K562 (cell line): ENCODE results near the gene JUNB. TPM values are rescaled to one million over a fixed set of nuclear protein-coding genes. Genes with fewer than 3 reads are reported as not detected.

Experiments used
- PHB2 ChIP-seq: fragments of 450-650 bp; IDR thresholded peaks from 2 replicates; pipeline ENCODE4 v1.6.1; 2017; ENCODE audit warnings: low read depth
- PURB ChIP-seq: sonication (generic); formaldehyde crosslinking; IDR thresholded peaks from 2 replicates; pipeline ENCODE4 v1.9.0; 2021; ENCODE audit warnings: low read depth, mild to moderate bottlenecking, missing genetic modification reagents
- SMC3 ChIP-seq: conservative IDR thresholded peaks from 2 replicates; pipeline ENCODE4 v1.6.1; 2011; ENCODE audit warnings: low read depth, low read length, improper control_type of control experiment; ENCODE audit not compliant: insufficient read depth
- ZNF197 ChIP-seq: fragments of 200-800 bp; sonication (Bioruptor generic); IDR thresholded peaks from 2 replicates; pipeline ENCODE4 v1.6.1; 2016; ENCODE audit warnings: low read depth, missing genetic modification characterization, missing compliant biosample characterization
- polyA plus RNA-seq, 8 experiments: library from polyadenylated mRNA; depleted of rRNA in 4 of 8; stranded (reverse) in 5 of 8; unstranded in 3 of 8; fragments of >200 nt; fragmentation: Nextera tagmentation in 2 of 8; fragmentation: Illumina TruSeq in 1 of 8; extraction: Ambion mirVana in 2 of 8; extraction: Trizol in 1 of 8; gene quantifications; 2 replicates each; pipeline versions ENCODE4 v1.2.1 to v1.2.3, GENCODE V29; 2011 to 2014; ENCODE audit warnings: inconsistent platforms in 1 of 8, missing spikeins in 1 of 8
- total RNA-seq, 7 experiments: library from RNA; depleted of rRNA in 6 of 7; stranded (reverse); fragments of >200 nt in 6 of 7; fragmentation: Illumina TruSeq in 2 of 7; extraction: Trizol in 2 of 7; gene quantifications; 2 replicates each; pipeline versions ENCODE4 v1.2.1 to v1.2.3, GENCODE V29; 2011 to 2021; ENCODE audit warnings: low replicate concordance in 1 of 7
- TF ChIP-seq, protein P1 (sequence below), 2 experiments: fragments of 450-650 bp in 1 of 2; IDR thresholded peaks; 2 replicates each; pipeline ENCODE4 v1.6.1; 2011 to 2017; ENCODE audit warnings: low read depth in 2 of 2, antibody characterized with exemption in 1 of 2, borderline replicate concordance in 1 of 2, low read length in 1 of 2, mild to moderate bottlenecking in 1 of 2, mixed read lengths in 1 of 2; ENCODE audit not compliant: control insufficient read depth in 1 of 2
- TF ChIP-seq, protein P2 (sequence below), 2 experiments: fragments of 450-650 bp; IDR thresholded peaks; 2 replicates each; pipeline ENCODE4 v1.6.1; 2016; ENCODE audit warnings: mild to moderate bottlenecking in 2 of 2, borderline replicate concordance in 1 of 2, low read depth in 1 of 2, moderate library complexity in 1 of 2
- TF ChIP-seq, protein P3 (sequence below): fragments of 250-450 bp; sonication (Bioruptor Pico); IDR thresholded peaks from 2 replicates; pipeline ENCODE4 v1.4.0; 2020
- TF ChIP-seq, protein P4 (sequence below): fragments of 450-650 bp; formaldehyde crosslinking; IDR thresholded peaks from 2 replicates; pipeline ENCODE4 v1.4.0; 2022; ENCODE audit warnings: missing genetic modification characterization
- TF ChIP-seq, protein P5 (sequence below): fragments of 450-650 bp; IDR thresholded peaks from 2 replicates; pipeline ENCODE4 v1.6.1; 2018; ENCODE audit warnings: mild to moderate bottlenecking, low read depth; ENCODE audit not compliant: partially characterized antibody

JUNB gene
- total and polyA plus RNA-seq, 9 of the 15 experiments (the other 6 are each of a cell fraction or from before 2014, with no cell fraction given), result 0.23 to 88.1 (median 13.1) TPM

DNA sequence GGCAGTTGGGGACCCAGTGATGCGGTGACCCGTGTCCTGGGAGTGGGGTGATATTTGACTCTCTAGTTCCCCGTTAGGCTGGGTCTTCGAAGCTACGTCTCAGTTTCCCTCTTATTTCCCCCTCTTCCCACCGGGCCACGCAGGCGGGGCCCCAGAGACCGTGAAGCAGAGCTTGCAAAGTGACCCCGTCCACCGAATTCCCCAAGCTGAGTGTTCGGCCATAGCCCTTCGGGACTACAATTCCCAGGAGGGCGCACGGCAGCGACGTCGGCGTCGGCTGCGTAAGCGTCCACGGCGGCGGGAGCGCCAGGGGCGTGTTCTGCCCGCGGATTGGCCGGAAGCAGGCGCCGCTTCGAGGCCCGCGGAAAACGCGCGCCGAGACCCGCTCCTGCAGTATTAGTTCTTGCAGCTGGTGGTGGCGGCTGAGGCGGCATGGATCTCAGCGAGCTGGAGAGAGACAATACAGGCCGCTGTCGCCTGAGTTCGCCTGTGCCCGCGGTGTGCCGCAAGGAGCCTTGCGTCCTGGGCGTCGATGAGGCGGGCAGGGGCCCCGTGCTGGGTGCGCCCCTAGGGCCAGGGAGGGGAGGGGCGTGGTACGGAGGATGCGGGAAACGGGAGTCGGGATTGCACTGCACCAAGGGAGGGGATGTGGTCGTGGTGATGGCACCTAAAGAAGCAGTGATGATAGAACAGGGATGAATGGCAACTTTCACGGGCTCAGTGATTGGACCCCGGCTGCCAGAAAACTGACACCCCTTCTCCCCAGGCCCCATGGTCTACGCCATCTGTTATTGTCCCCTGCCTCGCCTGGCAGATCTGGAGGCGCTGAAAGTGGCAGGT, 15.2 kb downstream of the JUNB start, which contains the start of gene RNASEH2A (continued):
- TF ChIP-seq, protein P1, sequence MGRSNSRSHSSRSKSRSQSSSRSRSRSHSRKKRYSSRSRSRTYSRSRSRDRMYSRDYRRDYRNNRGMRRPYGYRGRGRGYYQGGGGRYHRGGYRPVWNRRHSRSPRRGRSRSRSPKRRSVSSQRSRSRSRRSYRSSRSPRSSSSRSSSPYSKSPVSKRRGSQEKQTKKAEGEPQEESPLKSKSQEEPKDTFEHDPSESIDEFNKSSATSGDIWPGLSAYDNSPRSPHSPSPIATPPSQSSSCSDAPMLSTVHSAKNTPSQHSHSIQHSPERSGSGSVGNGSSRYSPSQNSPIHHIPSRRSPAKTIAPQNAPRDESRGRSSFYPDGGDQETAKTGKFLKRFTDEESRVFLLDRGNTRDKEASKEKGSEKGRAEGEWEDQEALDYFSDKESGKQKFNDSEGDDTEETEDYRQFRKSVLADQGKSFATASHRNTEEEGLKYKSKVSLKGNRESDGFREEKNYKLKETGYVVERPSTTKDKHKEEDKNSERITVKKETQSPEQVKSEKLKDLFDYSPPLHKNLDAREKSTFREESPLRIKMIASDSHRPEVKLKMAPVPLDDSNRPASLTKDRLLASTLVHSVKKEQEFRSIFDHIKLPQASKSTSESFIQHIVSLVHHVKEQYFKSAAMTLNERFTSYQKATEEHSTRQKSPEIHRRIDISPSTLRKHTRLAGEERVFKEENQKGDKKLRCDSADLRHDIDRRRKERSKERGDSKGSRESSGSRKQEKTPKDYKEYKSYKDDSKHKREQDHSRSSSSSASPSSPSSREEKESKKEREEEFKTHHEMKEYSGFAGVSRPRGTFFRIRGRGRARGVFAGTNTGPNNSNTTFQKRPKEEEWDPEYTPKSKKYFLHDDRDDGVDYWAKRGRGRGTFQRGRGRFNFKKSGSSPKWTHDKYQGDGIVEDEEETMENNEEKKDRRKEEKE (IDR thresholded peaks at IDR 0.05; ENCODE audit: borderline replicate concordance in 1 of 2, control insufficient read depth in 1 of 2, low read depth in 2 of 2, low read length in 1 of 2), result no peak
- TF ChIP-seq SMC3, result 0 out of 2 replicates have a peak, but pooled peaks have one; percentile 3
- no peak for TF ChIP-seq PURB
- TF ChIP-seq, protein P2, sequence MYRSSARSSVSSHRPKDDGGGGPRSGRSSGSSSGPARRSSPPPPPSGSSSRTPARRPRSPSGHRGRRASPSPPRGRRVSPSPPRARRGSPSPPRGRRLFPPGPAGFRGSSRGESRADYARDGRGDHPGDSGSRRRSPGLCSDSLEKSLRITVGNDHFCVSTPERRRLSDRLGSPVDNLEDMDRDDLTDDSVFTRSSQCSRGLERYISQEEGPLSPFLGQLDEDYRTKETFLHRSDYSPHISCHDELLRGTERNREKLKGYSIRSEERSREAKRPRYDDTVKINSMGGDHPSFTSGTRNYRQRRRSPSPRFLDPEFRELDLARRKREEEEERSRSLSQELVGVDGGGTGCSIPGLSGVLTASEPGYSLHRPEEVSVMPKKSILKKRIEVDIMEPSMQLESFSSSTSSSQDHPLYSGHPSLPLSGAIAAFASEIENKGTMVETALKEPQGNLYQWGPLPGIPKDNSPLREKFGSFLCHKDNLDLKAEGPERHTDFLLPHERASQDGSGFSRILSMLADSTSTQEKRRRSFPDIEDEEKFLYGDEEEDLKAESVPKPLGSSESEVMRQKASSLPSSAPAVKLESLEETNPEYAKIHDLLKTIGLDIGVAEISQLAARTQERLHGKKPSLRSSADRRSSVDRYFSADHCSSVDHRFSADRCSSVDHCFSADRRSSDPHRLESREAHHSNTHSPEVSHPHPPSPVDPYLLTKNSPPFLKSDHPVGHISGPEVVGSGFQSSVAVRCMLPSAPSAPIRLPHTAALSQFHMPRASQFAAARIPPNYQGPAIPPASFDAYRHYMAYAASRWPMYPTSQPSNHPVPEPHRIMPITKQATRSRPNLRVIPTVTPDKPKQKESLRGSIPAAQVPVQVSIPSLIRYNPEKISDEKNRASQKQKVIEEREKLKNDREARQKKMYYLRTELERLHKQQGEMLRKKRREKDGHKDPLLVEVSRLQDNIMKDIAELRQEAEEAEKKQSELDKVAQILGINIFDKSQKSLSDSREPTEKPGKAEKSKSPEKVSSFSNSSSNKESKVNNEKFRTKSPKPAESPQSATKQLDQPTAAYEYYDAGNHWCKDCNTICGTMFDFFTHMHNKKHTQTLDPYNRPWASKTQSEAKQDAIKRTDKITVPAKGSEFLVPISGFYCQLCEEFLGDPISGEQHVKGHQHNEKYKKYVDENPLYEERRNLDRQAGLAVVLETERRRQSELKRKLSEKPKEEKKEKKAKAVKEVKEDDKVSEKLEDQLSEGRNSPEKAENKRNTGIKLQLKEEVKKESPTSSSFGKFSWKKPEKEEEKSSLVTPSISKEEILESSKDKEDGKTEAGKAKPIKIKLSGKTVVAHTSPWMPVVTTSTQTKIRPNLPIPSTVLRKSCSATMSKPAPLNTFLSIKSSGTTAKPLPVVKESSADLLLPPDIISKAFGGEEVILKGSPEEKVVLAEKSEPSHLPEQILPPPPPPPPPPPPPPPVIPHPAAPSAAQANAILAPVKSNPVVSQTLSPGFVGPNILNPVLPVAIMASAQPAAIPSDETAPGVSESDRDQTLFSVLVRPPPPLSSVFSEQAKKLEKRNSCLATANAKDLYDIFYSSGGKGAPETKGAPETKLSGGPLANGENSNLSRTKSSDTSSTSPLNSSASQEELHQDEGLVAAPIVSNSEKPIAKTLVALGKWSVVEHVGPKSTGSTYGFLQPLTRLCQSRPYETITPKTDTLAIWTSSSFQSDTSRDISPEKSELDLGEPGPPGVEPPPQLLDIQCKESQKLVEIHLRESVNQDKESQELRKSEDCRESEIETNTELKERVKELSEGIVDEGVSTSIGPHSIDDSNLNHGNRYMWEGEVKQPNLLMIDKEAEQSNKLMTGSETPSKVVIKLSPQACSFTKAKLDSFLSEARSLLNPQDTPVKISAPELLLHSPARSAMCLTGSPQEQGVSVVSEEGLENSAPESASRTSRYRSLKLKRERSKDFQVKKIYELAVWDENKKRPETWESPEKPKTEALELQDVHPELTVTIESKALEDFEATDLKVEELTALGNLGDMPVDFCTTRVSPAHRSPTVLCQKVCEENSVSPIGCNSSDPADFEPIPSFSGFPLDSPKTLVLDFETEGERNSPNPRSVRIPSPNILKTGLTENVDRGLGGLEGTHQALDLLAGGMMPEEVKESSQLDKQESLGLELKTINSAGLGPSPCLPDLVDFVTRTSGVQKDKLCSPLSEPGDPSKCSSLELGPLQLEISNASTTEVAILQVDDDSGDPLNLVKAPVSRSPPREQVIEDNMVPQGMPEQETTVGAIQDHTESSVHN (IDR thresholded peaks at IDR 0.05; ENCODE audit: borderline replicate concordance in 1 of 2, low read depth in 1 of 2), result no peak
- TF ChIP-seq, protein P3, sequence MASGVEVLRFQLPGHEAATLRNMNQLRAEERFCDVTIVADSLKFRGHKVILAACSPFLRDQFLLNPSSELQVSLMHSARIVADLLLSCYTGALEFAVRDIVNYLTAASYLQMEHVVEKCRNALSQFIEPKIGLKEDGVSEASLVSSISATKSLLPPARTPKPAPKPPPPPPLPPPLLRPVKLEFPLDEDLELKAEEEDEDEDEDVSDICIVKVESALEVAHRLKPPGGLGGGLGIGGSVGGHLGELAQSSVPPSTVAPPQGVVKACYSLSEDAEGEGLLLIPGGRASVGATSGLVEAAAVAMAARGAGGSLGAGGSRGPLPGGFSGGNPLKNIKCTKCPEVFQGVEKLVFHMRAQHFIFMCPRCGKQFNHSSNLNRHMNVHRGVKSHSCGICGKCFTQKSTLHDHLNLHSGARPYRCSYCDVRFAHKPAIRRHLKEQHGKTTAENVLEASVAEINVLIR, result peak; percentile 83
- TF ChIP-seq, protein P4, sequence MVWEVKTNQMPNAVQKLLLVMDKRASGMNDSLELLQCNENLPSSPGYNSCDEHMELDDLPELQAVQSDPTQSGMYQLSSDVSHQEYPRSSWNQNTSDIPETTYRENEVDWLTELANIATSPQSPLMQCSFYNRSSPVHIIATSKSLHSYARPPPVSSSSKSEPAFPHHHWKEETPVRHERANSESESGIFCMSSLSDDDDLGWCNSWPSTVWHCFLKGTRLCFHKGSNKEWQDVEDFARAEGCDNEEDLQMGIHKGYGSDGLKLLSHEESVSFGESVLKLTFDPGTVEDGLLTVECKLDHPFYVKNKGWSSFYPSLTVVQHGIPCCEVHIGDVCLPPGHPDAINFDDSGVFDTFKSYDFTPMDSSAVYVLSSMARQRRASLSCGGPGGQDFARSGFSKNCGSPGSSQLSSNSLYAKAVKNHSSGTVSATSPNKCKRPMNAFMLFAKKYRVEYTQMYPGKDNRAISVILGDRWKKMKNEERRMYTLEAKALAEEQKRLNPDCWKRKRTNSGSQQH, result no peak
- TF ChIP-seq ZNF197, result no peak
- TF ChIP-seq, protein P5, sequence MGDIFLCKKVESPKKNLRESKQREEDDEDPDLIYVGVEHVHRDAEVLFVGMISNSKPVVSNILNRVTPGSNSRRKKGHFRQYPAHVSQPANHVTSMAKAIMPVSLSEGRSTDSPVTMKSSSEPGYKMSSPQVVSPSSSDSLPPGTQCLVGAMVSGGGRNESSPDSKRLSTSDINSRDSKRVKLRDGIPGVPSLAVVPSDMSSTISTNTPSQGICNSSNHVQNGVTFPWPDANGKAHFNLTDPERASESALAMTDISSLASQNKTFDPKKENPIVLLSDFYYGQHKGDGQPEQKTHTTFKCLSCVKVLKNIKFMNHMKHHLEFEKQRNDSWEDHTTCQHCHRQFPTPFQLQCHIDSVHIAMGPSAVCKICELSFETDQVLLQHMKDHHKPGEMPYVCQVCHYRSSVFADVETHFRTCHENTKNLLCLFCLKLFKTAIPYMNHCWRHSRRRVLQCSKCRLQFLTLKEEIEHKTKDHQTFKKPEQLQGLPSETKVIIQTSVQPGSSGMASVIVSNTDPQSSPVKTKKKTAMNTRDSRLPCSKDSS, result no peak
- no peak for TF ChIP-seq PHB2
